Heart right ventricle (tissue), 16 donors: ENCODE results near the gene KRT36. TPM values are rescaled to one million over a fixed set of nuclear protein-coding genes. Genes with fewer than 3 reads are reported as not detected.

ENCODE experiments used
- ATAC-seq, 8 donors: fragments of 200-7000 bp; cut with Tn5 transposase; one replicate each; pipeline ENCODE4 v1.9.1; 2020; ENCODE audit warnings: mild to moderate bottlenecking in 8 of 8, moderate library complexity in 8 of 8, moderate number of reproducible peaks in 1 of 8
- DNase-seq, 2 donors: peaks; one replicate each; pipeline ENCODE4 v3.0.0-alpha.2; 2020
- H3K27ac ChIP-seq, 10 donors: fragments of 200-600 bp; sonication (generic) in 2 of 10; one replicate each; pipeline versions ENCODE4 v1.5.0 to v1.8.0; 2020 to 2022; ENCODE audit warnings: mild to moderate bottlenecking in 3 of 10
- H3K27me3 ChIP-seq, 7 donors: fragments of 200-600 bp; one replicate each; pipeline ENCODE4 v1.8.0; 2021 to 2022; ENCODE audit warnings: mild to moderate bottlenecking in 2 of 7
- H3K36me3 ChIP-seq, 9 donors: fragments of 200-600 bp; sonication (generic) in 1 of 9; one replicate each; pipeline versions ENCODE4 v1.5.0 to v1.8.0; 2020 to 2022; ENCODE audit warnings: mild to moderate bottlenecking in 2 of 9
- H3K4me1 ChIP-seq, 9 donors: fragments of 200-600 bp; sonication (generic) in 1 of 9; one replicate each; pipeline versions ENCODE4 v1.5.0 to v1.8.0; 2020 to 2022; ENCODE audit warnings: mild to moderate bottlenecking in 4 of 9
- H3K4me3 ChIP-seq, 10 donors: fragments of 200-600 bp; sonication (generic) in 2 of 10; one replicate each; pipeline versions ENCODE4 v1.5.0 to v1.8.0; 2020 to 2022; ENCODE audit warnings: mild to moderate bottlenecking in 7 of 10, moderate library complexity in 2 of 10
- H3K9me3 ChIP-seq, 11 donors: fragments of 200-600 bp in 10 of 11; sonication (generic) in 2 of 11; one replicate each; pipeline versions ENCODE4 v1.5.0 to v1.8.0; 2013 to 2022; ENCODE audit warnings: mild to moderate bottlenecking in 2 of 11, control low read depth in 1 of 11, moderate library complexity in 1 of 11
- CTCF ChIP-seq, 9 donors: fragments of 200-600 bp; sonication (generic) in 2 of 9; IDR thresholded peaks; one replicate each; pipeline versions ENCODE4 v1.5.0 to v1.8.0; 2021 to 2022; ENCODE audit warnings: antibody characterized with exemption in 9 of 9, mild to moderate bottlenecking in 5 of 9, moderate library complexity in 1 of 9
- WGBS, 2 donors: extraction: QIAGEN DNeasy Blood & Tissue Kit; methylation state at CpG; one replicate each; pipeline ENCODE4 v1.1.7; 2013; ENCODE audit warnings: inconsistent platforms in 1 of 2; 5-methylcytosine and 5-hydroxymethylcytosine counted together
- intact Hi-C, 10 donors: fragments of 100-400 bp; cut with DNase I; formaldehyde crosslinking; loops; one replicate each; pipeline versions ENCODE4 v1.11.1 to v1.14.2; 2022
- polyA plus RNA-seq, 2 donors: library from polyadenylated mRNA; stranded (reverse); fragments of 200-250 nt; gene quantifications; one replicate each; pipeline ENCODE4 v1.2.3, GENCODE V29; 2013
- total RNA-seq, 10 donors: library from RNA; stranded (reverse); fragmentation: NEBNext Ultra II Directional in 3 of 10; extraction: Animal tissue kit (Norgen Biotek cat#: 25700) in 3 of 10; gene quantifications; one replicate each; pipeline versions ENCODE4 v1.2.1 to v1.2.4, GENCODE V29; 2021 to 2023
- donor health status: Arrhythmogenic right ventricular cardiomyopathy.
- donor health status: ischemic (EF 13 %, LVEDD 7.1; RV severe dilation, severe dysfunction).
- donor health status: healthy with polysubstance abuse.
- donor health status: DM: no; HTN: yes; CAD: no.
- donor health status: DM: no; HTN: no; CAD: no.
- donor health status: ischemic (EF 25% LVEDD 6.9; RV normal size, moderate dysfunction).
- donor health status: ischemic (EF 25% LVEDD 5.7; RV mildly dilated, moderate dysfunction).
- donor health status: healthy.
- donor health status: DM: yes; HTN: yes; CAD: no.
- donor health status: Ischemic cardiomyopathy.
- donor health status: ischemic (EF 35%, LVEDD 5.7; RV mildly dilated, moderate dysfunction).
- donor health status: nonischemic (EF 11% LVEDD 7.7; RV severe dilation, severe dysfunction).
- donor health status: DM: yes; HTN: yes; CAD: no.
- donor health status: PGD.
- donor health status: ischemic (EF 29% LVEDD 5.4; RV normal size, mild dysfunction).
- donor health status: nonischemic (EF 23%, LVEDD 6.1; RV moderate dilation, normal function).

Gene KRT36
- total and polyA plus RNA-seq, 12 donors: not detected

GRCh38 chr17:41511716-41512115, 22.0 kb upstream of the KRT36 start:
- H3K36me3 ChIP-seq: no peaks in the 10 kb centered on the region
- DNase-seq (no peak), ATAC-seq (no peak)
- intact Hi-C loops: no loop called here
- H3K9me3 ChIP-seq: no peaks in the 10 kb centered on the region
- H3K27me3 ChIP-seq: peaks cover 0 to 50% (median 31%) of the 10 kb centered on the region in 7 donors
- TF ChIP-seq CTCF (IDR thresholded peaks at IDR 0.05): no peak
- 74 to 76% methylated on average over 10 of the region's 10 CpGs for WGBS, 2 donors
- peaks cover 0 to 9% (median 0%) of the 10 kb centered on the region in 9 donors for H3K4me1 ChIP-seq
- no peak overlapping the region for H3K27ac ChIP-seq
- H3K4me3 ChIP-seq: no peak overlapping the region

GRCh38 chr17:41511116-41511515, 21.4 kb upstream of the KRT36 start:
- Histone ChIP-seq H3K36me3 (no peaks in the 10 kb centered on the region), H3K9me3 (no peaks in the 10 kb centered on the region), H3K4me3 (no peak overlapping the region), H3K4me1 (peaks cover 0 to 9% (median 0%) of the 10 kb centered on the region in 9 donors), H3K27ac (no peak overlapping the region), H3K27me3 (peaks cover 0 to 47% (median 29%) of the 10 kb centered on the region in 7 donors)
- no peak for ATAC-seq
- TF ChIP-seq CTCF (IDR thresholded peaks at IDR 0.05): no peak
- 53% methylated on average over 4 of the region's 4 CpGs for WGBS, 2 donors
- intact Hi-C loops: no loop called here
- no peak for DNase-seq

- Histone ChIP-seq H3K4me1 (peaks cover 0 to 9% (median 0%) of the 10 kb centered on the region in 9 donors), H3K4me3 (no peak overlapping the region), H3K36me3 (no peaks in the 10 kb centered on the region), H3K27ac (no peak overlapping the region), H3K27me3 (peaks cover 0 to 44% (median 27%) of the 10 kb centered on the region in 7 donors), H3K9me3 (no peaks in the 10 kb centered on the region)
- ATAC-seq: no peak
- intact Hi-C loops: no loop called here
- no peak for DNase-seq
- no peak for TF ChIP-seq CTCF (IDR thresholded peaks at IDR 0.05)
- 82% methylated on average over 7 of the region's 7 CpGs for WGBS, 2 donors
Observed at GRCh38 chr17:41510251-41511065, 20.7 kb upstream of the KRT36 start.

GRCh38 chr17:41507315-41507880, 17.7 kb upstream of the KRT36 start:
- Histone ChIP-seq H3K4me1 (peaks cover 0 to 3% (median 0%) of the 10 kb centered on the region in 9 donors), H3K4me3 (no peak overlapping the region), H3K9me3 (no peaks in the 10 kb centered on the region), H3K27ac (no peak overlapping the region), H3K27me3 (peaks cover 0 to 39% (median 20%) of the 10 kb centered on the region in 7 donors), H3K36me3 (no peaks in the 10 kb centered on the region)
- WGBS, 2 donors: 46 to 59% methylated on average over 10 of the region's 10 CpGs
- ATAC-seq: no peak
- TF ChIP-seq CTCF (IDR thresholded peaks at IDR 0.05): no peak
- DNase-seq: no peak
- intact Hi-C loops: no loop called here
